GM12878 (cell line): ENCODE measurements around the gene DPPA2. TPM values are rescaled to one million over a fixed set of nuclear protein-coding genes. Genes with fewer than 3 reads are reported as not detected.

Experiments used
- ATAC-seq: fragments of 200-7000 bp; cut with Tn5 transposase; 3 replicates; pipeline ENCODE4 v1.9.1; 2020; ENCODE audit warnings: mild to moderate bottlenecking, moderate library complexity
- BruUV-seq: library from RNA; stranded (reverse); fragments of 400-500 nt; replicated peaks from 2 replicates; lab custom pipeline; 2021; lab: Mats Ljungman, UMichigan
- CTCF ChIA-PET: fragments of 300-600 bp; sonication (Branson Sonifier 250); formaldehyde crosslinking; extraction: SDS; loops from one replicate; lab custom pipeline; 2021; ENCODE audit warnings: inconsistent platforms; lab: Yijun Ruan, JAX
- POLR2A ChIA-PET: fragments of 350-600 bp; formaldehyde crosslinking; extraction: SDS; loops from one replicate; lab custom pipeline; 2021; ENCODE audit warnings: inconsistent platforms; lab: Charles Lee
- RAD21 ChIA-PET: fragments of 300-600 bp; sonication (Branson Sonifier 250); formaldehyde crosslinking; loops from one replicate; lab custom pipeline; 2023; ENCODE audit warnings: antibody characterized with exemption; ENCODE audit not compliant: unreplicated experiment; lab: Charles Lee
- SMC1A ChIA-PET: fragments of 300-600 bp; sonication (Branson Sonifier 250); formaldehyde crosslinking; loops from one replicate; lab custom pipeline; 2023; ENCODE audit not compliant: unreplicated experiment, uncharacterized antibody; lab: Charles Lee
- DNase-seq: peaks from one replicate; pipeline ENCODE4 v3.0.0-alpha.2; 2011; ENCODE audit warnings: low read depth, low spot score
- FAIRE-seq: peaks from 3 replicates; lab custom pipeline; 2011; peaks lifted over from hg19 to GRCh38; lab: Jason Lieb, UNC
- H2AFZ ChIP-seq: 2 replicates; pipeline ENCODE4 v1.6.0; 2011; ENCODE audit warnings: low read depth, low read length, control low read depth; ENCODE audit not compliant: control insufficient read depth
- H3K27ac ChIP-seq: 2 replicates; pipeline ENCODE4 v1.5.1; 2011; ENCODE audit warnings: control low read depth; ENCODE audit not compliant: control insufficient read depth, insufficient read depth
- H3K27me3 ChIP-seq, 2 experiments: replicated peaks in 1 of 2; 2 replicates each; pipeline versions ENCODE4 v1.6.0 to v1.6.1; 2011; ENCODE audit warnings: low read length in 1 of 2; ENCODE audit not compliant: control insufficient read depth in 2 of 2, insufficient read depth in 2 of 2
- H3K36me3 ChIP-seq, 2 experiments: 2 replicates each; pipeline ENCODE4 v1.5.1; 2011; ENCODE audit warnings: low read length in 1 of 2; ENCODE audit not compliant: control insufficient read depth in 2 of 2, insufficient read depth in 2 of 2
- H3K4me1 ChIP-seq: 2 replicates; pipeline ENCODE4 v1.6.1; 2011; ENCODE audit warnings: mild to moderate bottlenecking, low read length, moderate library complexity, mixed read lengths; ENCODE audit not compliant: control insufficient read depth, insufficient read depth
- H3K4me2 ChIP-seq: 2 replicates; pipeline ENCODE4 v1.6.0; 2011; ENCODE audit warnings: control low read depth; ENCODE audit not compliant: control insufficient read depth, insufficient read depth
- H3K4me3 ChIP-seq: fragments of 200-600 bp; sonication (generic); 2 replicates; pipeline ENCODE4 v1.5.1; 2016
- H3K79me2 ChIP-seq: 2 replicates; pipeline ENCODE4 v1.6.0; 2011; ENCODE audit warnings: low read length; ENCODE audit not compliant: control insufficient read depth, insufficient read depth
- H3K9ac ChIP-seq: 2 replicates; pipeline ENCODE4 v1.8.0; 2011; ENCODE audit warnings: low read length, control low read depth, mixed read lengths; ENCODE audit not compliant: control insufficient read depth, insufficient read depth
- H3K9me3 ChIP-seq: replicated peaks from 3 replicates; pipeline ENCODE4 v1.5.1; 2011; ENCODE audit warnings: mild to moderate bottlenecking, low read length; ENCODE audit not compliant: control insufficient read depth, insufficient read depth
- H4K20me1 ChIP-seq: 2 replicates; pipeline ENCODE4 v1.6.0; 2011; ENCODE audit not compliant: control insufficient read depth, insufficient read depth
- MTA2 ChIP-seq: fragments of 450-650 bp; IDR thresholded peaks from 2 replicates; pipeline ENCODE4 v1.6.1; 2016; ENCODE audit warnings: low read depth, mild to moderate bottlenecking, moderate library complexity
- WGBS: methylation state at CpG from one replicate; pipeline ENCODE4 v1.1.6; 2016; ENCODE audit warnings: low lambda C conversion rate; ENCODE audit not compliant: insufficient replicate concordance, insufficient coverage; ENCODE audit errors: missing lambda C conversion rate; 5-methylcytosine and 5-hydroxymethylcytosine counted together
- in situ Hi-C: fragments of 300-500 bp; cut with MboI; formaldehyde crosslinking; loops from 9 replicates; pipeline ENCODE4 v1.14.3; 2018; ENCODE audit warnings: mixed read lengths
- intact Hi-C: fragments of 100-400 bp; cut with micrococcal nuclease; formaldehyde crosslinking; loops from one replicate; pipeline ENCODE4 v1.14.2; 2022; ENCODE audit not compliant: unreplicated experiment
- polyA plus RNA-seq, 11 experiments: library from polyadenylated mRNA; depleted of rRNA in 4 of 11; unstranded in 6 of 11; stranded (reverse) in 5 of 11; fragments of >200 nt; fragmentation: Nextera tagmentation in 4 of 11; fragmentation: Illumina TruSeq in 1 of 11; extraction: Ambion mirVana in 4 of 11; extraction: Trizol in 1 of 11; gene quantifications; 1 replicate in 1 of 11; 2 replicates in 10 of 11; pipeline versions ENCODE4 v1.2.1 to v1.2.3, GENCODE V29; 2011 to 2016; ENCODE audit warnings: inconsistent platforms in 2 of 11, missing spikeins in 2 of 11, low read depth in 1 of 11
- total RNA-seq, 4 experiments: library from RNA; depleted of rRNA in 3 of 4; stranded (reverse); fragments of >200 nt in 3 of 4; fragmentation: Illumina TruSeq in 1 of 4; extraction: Trizol in 1 of 4; gene quantifications; 2 replicates each; pipeline versions ENCODE4 v1.2.1 to v1.2.3, GENCODE V29; 2013 to 2021
- TF ChIP-seq, protein P1 (sequence below): fragments of 450-650 bp; IDR thresholded peaks from 2 replicates; pipeline ENCODE4 v1.6.1; 2014; ENCODE audit warnings: mild to moderate bottlenecking
- TF ChIP-seq, protein P2 (sequence below): fragments of 450-650 bp; formaldehyde crosslinking; IDR thresholded peaks from 2 replicates; pipeline ENCODE4 v1.5.0; 2022; ENCODE audit warnings: mild to moderate bottlenecking, missing genetic modification characterization

DPPA2 gene
- total and polyA plus RNA-seq, 10 of the 15 experiments (the other 5 are each of a cell fraction or from before 2014, with no cell fraction given), result not detected

DNA sequence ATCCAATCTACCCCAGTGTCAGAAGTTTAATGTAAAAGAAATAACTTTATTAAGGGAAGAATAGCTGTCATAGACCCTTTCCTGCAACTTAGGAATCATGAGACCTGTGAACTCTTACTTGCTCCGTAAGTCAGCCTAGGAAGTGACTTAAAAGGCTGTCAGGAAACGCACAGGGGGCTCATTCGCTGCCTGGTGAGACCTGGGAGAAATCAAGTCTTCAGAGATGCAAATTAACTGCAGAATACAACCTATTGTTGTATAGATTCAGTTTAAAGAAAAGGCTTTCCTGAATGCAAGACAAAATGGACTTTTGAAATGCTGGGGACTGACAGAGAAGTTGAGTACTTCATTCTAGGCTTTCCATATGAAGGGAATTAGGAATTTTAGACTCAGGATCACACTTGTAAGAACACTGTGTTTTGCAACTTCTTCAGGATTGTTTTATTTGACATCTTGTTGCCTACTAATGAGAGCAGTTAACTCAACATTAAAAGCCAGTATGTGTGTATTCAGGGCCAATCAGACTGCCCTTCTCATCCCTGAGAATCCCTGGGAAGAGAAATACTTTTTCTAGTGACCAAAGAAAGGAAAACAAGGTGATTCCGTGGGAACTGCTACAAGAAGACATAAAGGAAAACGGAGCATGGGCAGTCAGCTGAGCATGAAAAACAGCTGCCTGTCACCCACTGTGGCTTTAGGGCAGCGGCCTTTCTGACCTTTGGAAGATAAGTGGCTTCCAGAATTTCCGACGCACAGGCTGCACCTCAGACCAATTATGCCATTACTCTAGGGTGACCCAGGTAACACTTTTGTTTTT lies 39.5 kb upstream of the DPPA2 start:
- SMC1A ChIA-PET, result no interaction called here

More for the DNA sequence above, 39.5 kb upstream of the DPPA2 start:
- no peak overlapping the region for H3K27ac ChIP-seq
- BruUV-seq, result no TSS peak
- no peaks in the 10 kb centered on the region for H3K36me3 ChIP-seq
- TF ChIP-seq, protein P1, sequence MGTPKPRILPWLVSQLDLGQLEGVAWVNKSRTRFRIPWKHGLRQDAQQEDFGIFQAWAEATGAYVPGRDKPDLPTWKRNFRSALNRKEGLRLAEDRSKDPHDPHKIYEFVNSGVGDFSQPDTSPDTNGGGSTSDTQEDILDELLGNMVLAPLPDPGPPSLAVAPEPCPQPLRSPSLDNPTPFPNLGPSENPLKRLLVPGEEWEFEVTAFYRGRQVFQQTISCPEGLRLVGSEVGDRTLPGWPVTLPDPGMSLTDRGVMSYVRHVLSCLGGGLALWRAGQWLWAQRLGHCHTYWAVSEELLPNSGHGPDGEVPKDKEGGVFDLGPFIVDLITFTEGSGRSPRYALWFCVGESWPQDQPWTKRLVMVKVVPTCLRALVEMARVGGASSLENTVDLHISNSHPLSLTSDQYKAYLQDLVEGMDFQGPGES, result no peak
- TF ChIP-seq, protein P2, sequence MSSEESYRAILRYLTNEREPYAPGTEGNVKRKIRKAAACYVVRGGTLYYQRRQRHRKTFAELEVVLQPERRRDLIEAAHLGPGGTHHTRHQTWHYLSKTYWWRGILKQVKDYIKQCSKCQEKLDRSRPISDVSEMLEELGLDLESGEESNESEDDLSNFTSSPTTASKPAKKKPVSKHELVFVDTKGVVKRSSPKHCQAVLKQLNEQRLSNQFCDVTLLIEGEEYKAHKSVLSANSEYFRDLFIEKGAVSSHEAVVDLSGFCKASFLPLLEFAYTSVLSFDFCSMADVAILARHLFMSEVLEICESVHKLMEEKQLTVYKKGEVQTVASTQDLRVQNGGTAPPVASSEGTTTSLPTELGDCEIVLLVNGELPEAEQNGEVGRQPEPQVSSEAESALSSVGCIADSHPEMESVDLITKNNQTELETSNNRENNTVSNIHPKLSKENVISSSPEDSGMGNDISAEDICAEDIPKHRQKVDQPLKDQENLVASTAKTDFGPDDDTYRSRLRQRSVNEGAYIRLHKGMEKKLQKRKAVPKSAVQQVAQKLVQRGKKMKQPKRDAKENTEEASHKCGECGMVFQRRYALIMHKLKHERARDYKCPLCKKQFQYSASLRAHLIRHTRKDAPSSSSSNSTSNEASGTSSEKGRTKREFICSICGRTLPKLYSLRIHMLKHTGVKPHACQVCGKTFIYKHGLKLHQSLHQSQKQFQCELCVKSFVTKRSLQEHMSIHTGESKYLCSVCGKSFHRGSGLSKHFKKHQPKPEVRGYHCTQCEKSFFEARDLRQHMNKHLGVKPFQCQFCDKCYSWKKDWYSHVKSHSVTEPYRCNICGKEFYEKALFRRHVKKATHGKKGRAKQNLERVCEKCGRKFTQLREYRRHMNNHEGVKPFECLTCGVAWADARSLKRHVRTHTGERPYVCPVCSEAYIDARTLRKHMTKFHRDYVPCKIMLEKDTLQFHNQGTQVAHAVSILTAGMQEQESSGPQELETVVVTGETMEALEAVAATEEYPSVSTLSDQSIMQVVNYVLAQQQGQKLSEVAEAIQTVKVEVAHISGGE, result no peak
- TF ChIP-seq MTA2, result no peak
- FAIRE-seq (no peak), DNase-seq (no peak), ATAC-seq (no peak)
- no peak overlapping the region for H3K4me3 ChIP-seq
- H3K27me3 ChIP-seq, result no peaks in the 10 kb centered on the region
- WGBS, result 36% methylated on average over 8 of the region's 8 CpGs
- no peaks in the 10 kb centered on the region for H3K4me1 ChIP-seq
- in situ Hi-C loops (no loop called here), intact Hi-C loops (no loop called here)
- no peaks in the 10 kb centered on the region for H3K9me3 ChIP-seq
- H2AFZ ChIP-seq, result no peak overlapping the region
- no peak overlapping the region for H3K4me2 ChIP-seq
- no peaks in the 10 kb centered on the region for H3K79me2 ChIP-seq
- ChIA-PET POLR2A (no interaction called here), RAD21 (no interaction called here), CTCF (no interaction called here)
- H4K20me1 ChIP-seq, result no peaks in the 10 kb centered on the region
- no peak overlapping the region for H3K9ac ChIP-seq
